Activated B cell treated with CpG ODN at 0.5 μM for 24 hours (primary cell): Measurements from ENCODE around the gene AXIN1. TPM values are rescaled to one million over a fixed set of nuclear protein-coding genes. Genes with fewer than 3 reads are reported as not detected.

Source experiments
- ATAC-seq: fragments of 200-7000 bp; cut with Tn5 transposase; one replicate; pipeline ENCODE4 v1.10.0; 2021; ENCODE audit warnings: low read depth, mild to moderate bottlenecking, moderate library complexity
- CTCF ChIA-PET: fragments of 350-600 bp; sonication (Branson Sonifier 250); formaldehyde crosslinking; loops from one replicate; lab custom pipeline; 2021; ENCODE audit warnings: antibody characterized with exemption; lab: Charles Lee
- POLR2A ChIA-PET: fragments of 350-600 bp; sonication (Branson Sonifier 250); formaldehyde crosslinking; loops from one replicate; lab custom pipeline; 2021; ENCODE audit warnings: antibody characterized with exemption; lab: Charles Lee
- DNase-seq: peaks from one replicate; pipeline ENCODE4 v3.0.0; 2022
- H3K27ac Mint-ChIP-seq: one replicate; pipeline ENCODE4 v1.8.0; 2020; ENCODE audit warnings: mixed read lengths
- H3K27me3 Mint-ChIP-seq: one replicate; pipeline ENCODE4 v1.8.0; 2021; ENCODE audit warnings: mixed read lengths
- H3K36me3 Mint-ChIP-seq: one replicate; pipeline ENCODE4 v1.8.0; 2021; ENCODE audit warnings: low read depth, mixed read lengths
- H3K4me1 Mint-ChIP-seq: one replicate; pipeline ENCODE4 v1.8.0; 2021; ENCODE audit warnings: mixed read lengths
- H3K4me3 Mint-ChIP-seq: one replicate; pipeline ENCODE4 v1.8.0; 2020; ENCODE audit warnings: mild to moderate bottlenecking, mixed read lengths
- H3K9me3 Mint-ChIP-seq: one replicate; pipeline ENCODE4 v1.8.0; 2020; ENCODE audit warnings: mixed read lengths
- CTCF ChIP-seq: fragments of 200-600 bp; IDR thresholded peaks from one replicate; pipeline ENCODE4 v1.8.0; 2022; ENCODE audit warnings: antibody characterized with exemption, mild to moderate bottlenecking
- intact Hi-C: fragments of 100-400 bp; cut with micrococcal nuclease; formaldehyde crosslinking; loops from one replicate; pipeline ENCODE4 v1.15.1; 2024
- total RNA-seq: library from RNA; stranded (reverse); gene quantifications from 2 replicates; pipeline ENCODE4 v1.2.3, GENCODE V29; 2022

AXIN1 gene
- total RNA-seq, 1 donor from 2014 or later = 30.6 TPM

DNA sequence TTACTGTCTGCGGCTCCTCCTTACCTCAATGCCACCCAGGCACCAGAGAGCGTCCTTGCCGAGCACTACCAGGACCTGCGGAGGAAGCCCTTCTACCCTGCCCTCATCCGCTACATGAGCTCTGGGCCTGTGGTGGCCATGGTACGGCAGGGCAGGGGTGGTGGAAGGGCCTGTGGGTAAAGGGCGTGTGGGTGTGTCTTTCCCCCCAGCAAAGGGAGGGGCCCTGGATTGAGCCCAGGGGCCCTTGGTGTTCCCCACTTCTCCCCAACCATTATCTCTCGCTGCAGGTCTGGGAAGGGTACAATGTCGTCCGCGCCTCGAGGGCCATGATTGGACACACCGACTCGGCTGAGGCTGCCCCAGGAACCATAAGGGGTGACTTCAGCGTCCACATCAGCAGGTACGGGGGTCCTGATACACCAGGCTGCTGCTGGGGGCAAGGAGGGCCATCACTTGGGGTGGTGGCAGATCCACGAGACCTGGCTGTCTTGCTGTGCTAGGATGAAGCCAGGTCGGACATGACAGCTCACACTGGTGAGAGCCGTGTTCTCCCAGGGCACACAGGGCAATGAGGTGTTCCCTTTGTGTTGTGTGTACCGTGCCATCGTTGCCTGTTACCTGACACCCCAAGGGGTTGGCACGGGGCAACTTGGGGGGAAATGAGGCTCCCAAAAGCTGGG lies 47.0 kb upstream of the AXIN1 start:
- no peak for ATAC-seq
- TF ChIP-seq CTCF = no peak
- H3K27ac Mint-ChIP-seq = peak overlapping the region; percentile 41
- no peak overlapping the region for H3K4me3 Mint-ChIP-seq
- H3K9me3 Mint-ChIP-seq = no peaks in the 10 kb centered on the region
- CTCF ChIA-PET = no interaction called here
- peaks cover 38% of the 10 kb centered on the region for H3K4me1 Mint-ChIP-seq
- no peaks in the 10 kb centered on the region for H3K27me3 Mint-ChIP-seq
- intact Hi-C loops = loop anchor here (5.0 to 10.0 kb wide), 2 partner anchors 188 to 385 kb away; partner anchors contain the start of genes CHTF18 and RPUSD1
- H3K36me3 Mint-ChIP-seq = peaks cover 4% of the 10 kb centered on the region
- POLR2A ChIA-PET = interaction anchor here (0.5 to 3.0 kb wide), 3 partner anchors 13 to 29 kb away, joined by 4 to 54 read pairs (median 29); partner anchors contain the start of genes MRPL28 and PGAP6
- DNase-seq = no peak

GRCh38 chr16:398561-399339 lies 46.2 kb upstream of the AXIN1 start:
- ATAC-seq (no peak), DNase-seq (no peak)
- intact Hi-C loops = loop anchor here (10.0 kb wide), 1 partner anchor 386 kb away; the partner anchor contains the start of genes CHTF18 and RPUSD1
- Mint-ChIP-seq H3K4me3 (peak overlapping the region; percentile 29), H3K27ac (peak overlapping the region; percentile 59), H3K27me3 (no peaks in the 10 kb centered on the region), H3K4me1 (peaks cover 38% of the 10 kb centered on the region), H3K9me3 (no peaks in the 10 kb centered on the region), H3K36me3 (peaks cover 4% of the 10 kb centered on the region)
- TF ChIP-seq CTCF = no peak
- CTCF ChIA-PET = no interaction called here
- POLR2A ChIA-PET = interaction anchor here (0.5 to 1.5 kb wide), 4 partner anchors 12 to 28 kb away, joined by 3 to 8 read pairs (median 4); partner anchors contain the start of gene MRPL28

DNA sequence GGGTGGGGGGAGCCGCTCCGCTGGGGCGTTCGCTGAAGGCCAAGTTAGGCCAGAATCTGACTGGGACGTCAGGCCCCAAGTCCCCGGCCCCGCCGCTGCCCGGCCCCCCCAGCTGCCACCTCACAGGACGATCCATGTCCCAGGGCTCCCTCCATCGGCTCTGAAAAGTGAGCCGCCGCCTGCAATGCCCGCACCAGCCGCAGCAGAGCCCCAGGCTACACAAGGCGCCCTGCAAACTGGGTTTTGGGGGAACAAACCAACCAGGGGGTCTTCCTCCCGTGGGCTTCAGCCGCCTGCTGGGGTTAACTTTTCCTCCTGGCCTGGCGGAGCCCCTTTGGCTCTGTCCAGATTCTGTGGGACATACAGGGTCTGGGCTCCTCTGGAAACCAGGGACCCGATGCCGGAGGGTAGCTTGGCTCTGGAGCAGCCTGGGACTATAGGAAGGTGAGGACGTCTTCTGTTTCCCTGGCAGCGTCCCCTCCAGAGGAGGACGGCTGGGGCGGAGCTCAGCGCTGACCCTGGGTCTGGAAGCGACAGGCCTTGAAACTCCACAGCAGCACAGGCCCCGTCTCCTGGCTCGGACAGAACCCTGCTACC lies 45.3 kb upstream of the AXIN1 start:
- intact Hi-C loops = loop anchor here (10.0 kb wide), 1 partner anchor 387 kb away; the partner anchor contains the start of genes CHTF18 and RPUSD1
- no peak for TF ChIP-seq CTCF
- peak overlapping the region; percentile 29 for H3K4me3 Mint-ChIP-seq
- H3K9me3 Mint-ChIP-seq = no peaks in the 10 kb centered on the region
- ATAC-seq (no peak), DNase-seq (no peak)
- H3K36me3 Mint-ChIP-seq = peaks cover 4% of the 10 kb centered on the region
- ChIA-PET POLR2A (interaction anchor here (0.5 to 1.5 kb wide), 4 partner anchors 15 to 157 kb away, joined by 3 to 8 read pairs (median 3); partner anchors contain the start of gene MRPL28), CTCF (no interaction called here)
- peak overlapping the region; percentile 24 for H3K27ac Mint-ChIP-seq
- H3K4me1 Mint-ChIP-seq = peaks cover 38% of the 10 kb centered on the region
- no peaks in the 10 kb centered on the region for H3K27me3 Mint-ChIP-seq

DNA sequence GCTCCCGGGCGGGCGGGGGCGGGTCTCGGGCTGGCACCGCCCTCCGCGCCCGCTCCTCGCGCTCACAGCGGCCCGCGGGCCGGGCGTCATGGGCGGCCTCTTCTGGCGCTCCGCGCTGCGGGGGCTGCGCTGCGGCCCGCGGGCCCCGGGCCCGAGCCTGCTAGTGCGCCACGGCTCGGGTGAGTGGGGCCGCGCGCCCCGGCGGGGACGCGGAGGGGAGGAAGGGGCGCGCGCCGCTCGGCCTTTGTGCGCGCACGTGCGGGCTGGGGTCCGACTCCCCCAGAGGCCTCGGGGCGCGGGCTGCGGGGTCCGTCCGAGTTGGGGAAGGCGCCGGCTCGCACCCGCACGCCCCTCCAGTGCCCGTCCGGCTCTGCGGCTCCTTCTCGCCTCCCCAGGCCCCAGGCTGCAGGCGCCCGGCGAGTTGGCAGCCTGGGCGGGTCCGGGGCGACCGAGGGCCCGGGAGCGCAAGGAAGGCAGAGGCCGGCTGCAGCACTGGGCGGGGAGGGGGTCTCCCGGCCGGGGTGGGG lies 44.7 kb upstream of the AXIN1 start, which contains the start of gene NME4:
Gene NME4, plus strand, starts transcription at position 65 of the 527 bp plus-strand sequence. Its CDS starts 24 bp downstream, at position 89.
- H3K27me3 Mint-ChIP-seq = no peaks in the 10 kb centered on the region
- peaks cover 38% of the 10 kb centered on the region for H3K4me1 Mint-ChIP-seq
- no peak for TF ChIP-seq CTCF
- H3K9me3 Mint-ChIP-seq = no peaks in the 10 kb centered on the region
- DNase-seq (peak; percentile 41), ATAC-seq (no peak)
- POLR2A ChIA-PET = interaction anchor here (1.0 to 4.3 kb wide), 4 partner anchors 14 to 29 kb away, joined by 3 to 21 read pairs (median 6); partner anchors contain the start of genes MRPL28 and PGAP6
- peak within 1 kb of the TSS; percentile 73 for H3K27ac Mint-ChIP-seq
- peaks cover 4% of the 10 kb centered on the region for H3K36me3 Mint-ChIP-seq
- peak within 1 kb of the TSS; percentile 84 for H3K4me3 Mint-ChIP-seq
- intact Hi-C loops = loop anchor here (10.0 kb wide), 1 partner anchor 388 kb away; the partner anchor contains the start of genes CHTF18 and RPUSD1
- CTCF ChIA-PET = no interaction called here
